ENCODE results near the gene RFC2.
A peak's percentile ranks its signal among the peaks of the same experiment; 100 is the strongest.
"Not testable (repeated sequence)": the region's sequence is repeated elsewhere in the genome, so short reads cannot be mapped to it uniquely, and the experiment has no call there.

Gene RFC2

DNA sequence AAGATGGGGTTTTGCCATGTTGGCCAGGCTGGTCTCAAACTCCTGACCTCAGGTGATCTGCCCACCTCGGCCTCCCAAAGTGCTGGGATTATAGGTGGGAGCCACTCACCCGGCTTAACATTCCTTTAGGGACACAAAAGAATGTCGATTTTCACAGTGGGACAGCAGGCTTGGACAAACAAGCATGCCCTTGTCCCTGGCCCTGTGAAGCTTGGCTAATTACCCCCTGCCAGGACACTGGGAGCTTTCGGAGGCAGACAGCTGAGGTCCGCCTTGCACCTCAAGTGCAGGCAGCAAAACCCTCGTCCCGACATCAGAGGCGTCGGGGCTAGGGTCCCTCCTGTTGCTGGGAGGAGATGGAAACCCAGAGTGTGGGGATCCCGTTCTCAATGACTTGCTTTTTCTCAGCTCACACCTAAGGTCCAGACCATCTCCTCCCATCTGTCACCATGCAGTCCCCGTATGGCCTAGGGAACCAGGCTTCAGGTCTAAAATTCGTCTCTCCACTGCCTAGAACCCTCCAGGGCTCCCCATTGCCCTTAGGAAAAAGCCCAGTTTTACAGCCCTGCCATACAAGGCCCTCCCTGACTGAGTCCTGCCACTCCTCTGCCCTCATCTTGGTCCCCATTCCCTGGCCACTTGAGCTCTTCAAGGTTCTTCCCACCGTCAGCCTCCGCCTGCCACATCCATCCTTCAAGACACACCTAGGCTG lies 28.7 kb upstream of the RFC2 start:
- no peak for DNase-seq

- no peak for DNase-seq
These were observed 26.8 kb upstream of the RFC2 start for GRCh38 chr7:74280985-74281384.

- no peak for DNase-seq
These were observed 23.4 kb upstream of the RFC2 start for GRCh38 chr7:74277636-74278035.

GRCh38 chr7:74275401-74275881 lies 21.2 kb upstream of the RFC2 start:
- no peak for DNase-seq

DNA sequence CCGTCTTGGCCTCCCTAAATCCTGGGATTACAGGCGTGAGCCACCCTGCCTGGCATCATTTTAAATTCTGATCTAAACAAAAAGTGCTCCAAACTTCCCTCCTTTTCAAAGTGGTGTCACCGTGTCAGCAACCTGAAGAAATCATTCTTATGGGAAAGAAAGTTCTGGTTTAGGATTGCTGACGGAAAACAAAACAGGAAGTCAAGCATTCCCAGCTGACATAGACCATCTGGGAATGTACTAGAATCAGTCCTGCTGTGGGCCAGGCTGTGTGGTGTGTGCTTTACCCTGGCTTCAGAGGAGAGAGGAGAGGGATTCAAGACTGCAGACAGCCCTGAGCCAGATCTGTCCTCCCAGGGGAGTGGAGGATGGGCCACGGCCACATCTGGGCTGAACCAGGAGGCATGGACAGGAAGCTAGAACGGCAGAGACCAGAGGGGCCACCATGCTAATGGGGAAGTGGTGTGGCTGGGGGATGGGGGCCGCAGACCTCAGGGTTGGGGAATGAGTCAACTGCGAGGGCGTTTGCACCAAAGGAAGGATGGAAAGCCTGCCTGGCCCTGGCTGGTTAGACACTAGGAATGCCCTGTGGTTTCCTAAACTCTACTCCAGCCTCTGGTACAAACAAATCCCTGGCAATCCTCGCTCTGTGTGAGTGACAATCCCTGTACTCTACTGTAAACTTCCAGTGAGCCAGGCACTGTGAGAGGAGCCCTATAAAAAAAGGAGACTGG lies 18.3 kb upstream of the RFC2 start:
- DNase-seq = peak; percentile 95

DNA sequence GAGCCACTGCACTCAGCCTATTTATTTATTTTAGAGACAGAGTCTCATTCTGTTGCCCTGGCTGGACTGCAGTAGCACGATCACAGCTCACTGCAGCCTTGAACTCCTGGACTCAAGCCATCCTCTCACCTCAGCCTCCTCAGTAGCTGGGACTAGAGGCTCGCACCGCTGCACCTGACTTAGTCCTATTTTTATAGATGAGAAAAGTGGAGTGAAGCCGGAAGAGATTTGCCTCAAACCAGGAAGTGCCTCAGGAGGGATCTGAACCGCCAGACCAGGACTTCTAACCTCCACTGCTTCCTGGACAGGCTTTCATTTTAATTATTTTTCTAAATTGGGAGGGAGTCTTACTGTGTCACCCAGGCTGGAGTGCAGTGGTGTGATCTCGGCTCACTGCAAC lies 17.5 kb upstream of the RFC2 start:
- DNase-seq = no peak

GRCh38 chr7:74269757-74270277 lies 15.6 kb upstream of the RFC2 start:
- DNase-seq = peak; percentile 25

DNA sequence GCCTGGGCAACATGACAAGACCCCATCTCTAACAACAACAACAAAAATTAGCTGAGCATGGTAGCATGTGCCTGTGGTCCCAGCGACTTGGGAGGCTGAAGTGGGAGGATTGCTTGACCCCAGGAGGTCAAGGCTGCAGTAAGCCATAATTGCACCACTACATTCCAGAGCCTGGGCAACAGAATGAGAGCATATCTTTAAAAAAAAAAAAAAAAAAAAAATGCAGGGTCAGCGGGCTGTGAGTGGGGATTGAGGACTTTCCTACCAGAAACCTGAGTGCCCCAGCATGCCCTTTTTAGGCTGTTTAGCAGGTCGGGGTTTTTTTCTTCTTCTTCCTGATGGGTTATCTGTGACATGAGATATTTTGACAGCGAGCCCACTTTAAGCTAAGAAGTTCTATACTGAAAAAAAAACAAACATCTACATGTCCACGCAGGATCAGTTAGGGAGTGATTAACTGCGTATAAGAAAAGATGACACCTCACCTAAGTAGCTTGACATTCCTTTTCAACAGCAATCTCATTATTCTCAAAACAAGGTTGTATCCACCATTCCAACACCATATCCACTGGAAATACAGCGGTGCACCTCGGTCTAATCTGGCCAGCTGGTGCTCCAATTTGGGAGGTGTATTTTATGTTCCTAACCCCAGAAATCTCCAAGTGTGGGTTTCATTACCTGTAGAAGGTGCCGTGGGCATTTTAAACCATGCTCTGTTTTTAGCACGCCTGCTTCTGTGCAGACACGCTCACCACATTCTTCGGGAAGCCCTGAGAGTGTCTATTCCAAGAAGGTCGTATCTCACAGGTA lies 13.8 kb upstream of the RFC2 start:
- DNase-seq = no peak

GRCh38 chr7:74266191-74266963 lies 12.2 kb upstream of the RFC2 start:
- DNase-seq = no peak

GRCh38 chr7:74263399-74264120 lies 9.4 kb upstream of the RFC2 start:
- no peak for DNase-seq

DNA sequence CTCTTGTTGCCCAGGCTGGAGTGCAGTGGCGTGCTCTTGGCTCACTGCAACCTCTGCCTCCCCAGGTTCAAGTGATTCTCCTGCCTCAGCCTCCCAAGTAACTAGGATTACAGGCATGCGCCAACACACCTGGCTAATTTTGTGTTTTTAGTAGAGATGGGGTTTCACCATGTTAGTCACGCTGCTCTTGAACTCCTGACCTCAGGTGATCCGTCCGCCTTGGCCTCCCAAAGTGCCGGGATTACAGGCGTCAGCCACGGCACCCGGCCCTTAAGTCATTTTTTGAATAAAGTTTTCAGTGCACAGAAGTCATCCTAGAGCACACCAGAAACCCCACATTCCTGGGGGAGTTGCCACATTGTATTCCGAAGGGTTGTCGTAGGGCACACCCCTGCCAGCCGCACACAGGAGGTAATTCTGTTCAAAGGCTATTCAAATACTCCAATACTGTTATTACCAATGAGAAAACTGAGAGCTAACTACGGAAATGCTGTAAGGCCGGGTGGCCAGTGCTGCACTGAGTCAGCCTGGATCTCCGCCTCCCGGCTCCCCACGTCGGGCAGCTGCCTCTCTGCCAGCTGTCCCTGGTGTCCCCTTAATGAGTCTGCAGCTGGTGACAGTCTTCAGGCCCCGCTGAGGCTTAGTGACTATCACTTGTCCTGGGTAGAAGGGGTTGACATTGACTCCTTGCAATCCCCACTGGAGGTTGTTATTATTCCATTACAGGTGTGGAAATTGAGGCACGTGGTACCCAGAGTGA lies 8.6 kb upstream of the RFC2 start:
- DNase-seq = no peak

DNA sequence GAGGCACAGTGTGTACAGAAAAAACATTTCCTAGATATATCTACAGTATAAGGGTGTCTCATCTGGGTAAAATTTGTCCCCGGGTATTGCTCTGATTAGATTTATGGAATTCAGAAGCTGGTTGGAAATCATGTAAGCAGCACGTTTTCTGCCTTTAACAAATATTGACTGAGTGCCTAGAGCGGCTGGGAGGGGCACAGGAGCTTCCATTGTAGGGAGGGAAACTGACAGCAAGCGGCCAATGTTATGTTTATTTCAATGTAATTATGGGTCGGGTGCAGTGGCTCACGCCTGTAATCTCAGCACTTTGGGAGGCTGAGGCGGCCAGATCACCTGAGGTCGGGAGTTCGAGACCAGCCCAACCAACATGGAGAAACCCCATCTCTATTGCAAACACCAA lies 4.4 kb upstream of the RFC2 start:
- no peak for DNase-seq

GRCh38 chr7:74256491-74257408 lies 2.6 kb upstream of the RFC2 start:
- DNase-seq = no peak

DNA sequence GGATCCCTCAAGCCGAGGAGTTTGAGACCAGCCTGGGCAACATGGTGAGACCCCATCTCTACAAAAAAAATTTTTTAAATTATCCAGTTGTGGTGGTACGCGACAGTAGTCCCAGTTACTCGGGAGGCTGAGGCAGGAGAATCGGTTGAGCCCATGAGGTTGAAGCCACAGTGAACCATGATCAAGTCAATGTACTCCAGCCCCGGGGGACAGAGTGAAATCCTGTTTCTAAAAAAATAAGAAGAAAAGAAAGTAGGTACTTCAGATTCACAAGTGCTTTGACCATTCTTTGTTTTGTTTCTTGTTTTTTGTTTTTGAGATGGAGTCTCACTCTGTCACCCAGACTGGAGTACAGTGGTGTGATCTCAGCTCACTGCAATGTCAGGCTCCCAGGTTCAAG lies 1.3 kb upstream of the RFC2 start:
- not testable (repeated sequence) for DNase-seq

- no peak for DNase-seq
These were observed 720 bp upstream of the RFC2 start for GRCh38 chr7:74254858-74255379.

DNA sequence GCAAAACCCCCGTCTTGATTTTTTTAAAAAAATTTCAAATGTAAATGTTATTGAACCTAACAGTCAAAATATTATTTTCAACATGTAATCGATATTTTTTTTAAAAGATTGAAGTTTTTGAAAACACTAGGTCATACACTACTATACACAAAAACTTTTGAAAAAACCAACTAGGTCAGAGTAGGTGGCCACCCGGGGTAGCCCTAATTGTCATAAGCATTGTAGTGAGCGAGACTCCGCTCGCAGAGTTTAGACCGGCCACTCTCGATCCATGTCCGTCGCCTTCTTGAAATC lies 417 bp downstream of the RFC2 start:
- no peak for DNase-seq

GRCh38 chr7:74253331-74253730 lies 868 bp downstream of the RFC2 start:
- no peak for DNase-seq

DNA sequence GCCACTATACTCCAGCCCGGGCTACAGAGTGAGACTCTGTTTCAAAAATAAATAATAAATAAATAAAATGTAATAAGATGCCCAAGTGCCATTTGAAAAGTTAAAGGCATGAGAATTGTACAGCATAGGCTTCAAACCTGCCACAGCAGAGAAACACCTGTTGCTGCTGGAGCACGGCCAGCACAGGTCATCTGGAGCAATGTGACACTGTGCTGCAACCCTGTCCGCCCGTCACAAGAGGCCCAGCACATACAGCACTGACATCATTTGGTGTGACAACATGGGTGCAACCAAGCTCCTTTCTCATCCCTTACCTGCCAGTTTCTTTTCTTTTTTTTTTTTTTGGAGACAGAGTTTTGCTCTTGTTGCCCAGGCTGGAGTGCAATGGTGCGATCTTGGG lies 1.3 kb downstream of the RFC2 start:
- DNase-seq = no peak

DNA sequence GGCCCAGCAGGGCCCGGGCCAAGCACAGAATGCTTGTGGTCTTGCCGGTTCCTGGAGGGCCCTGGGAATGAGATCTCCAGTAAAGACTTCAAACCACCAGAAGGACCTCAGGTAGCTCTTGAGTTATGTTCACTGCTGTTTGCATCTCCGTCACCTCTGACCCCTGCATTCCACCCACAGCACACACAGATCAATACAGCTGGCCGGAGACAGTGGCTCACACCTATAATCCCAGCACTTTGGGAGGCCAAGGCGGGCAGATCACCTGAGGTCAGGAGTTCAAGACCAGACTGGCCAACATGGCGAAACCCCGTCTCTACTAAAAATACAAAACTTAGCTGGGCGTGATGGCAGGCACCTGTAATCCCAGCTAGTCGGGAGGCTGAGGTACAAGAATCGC lies 5.1 kb downstream of the RFC2 start:
- DNase-seq = not testable (repeated sequence)

GRCh38 chr7:74248156-74248555 lies 6.0 kb downstream of the RFC2 start:
- no peak for DNase-seq
